IMR-90 (cell line): ENCODE results near the gene TXNDC8. TPM values are rescaled to one million over a fixed set of nuclear protein-coding genes. Genes with fewer than 3 reads are reported as not detected.

Experiments
- ATAC-seq: fragments of 200-7000 bp; cut with Tn5 transposase; 2 replicates; pipeline ENCODE4 v1.9.1; 2020; ENCODE audit warnings: low read depth, mild to moderate bottlenecking, moderate library complexity
- BruUV-seq: library from RNA; stranded (reverse); fragments of 400-500 nt; replicated peaks from 2 replicates; lab custom pipeline; 2021; lab: Mats Ljungman, UMichigan
- CTCF ChIA-PET: fragments of 300-600 bp; formaldehyde crosslinking; extraction: SDS; loops from one replicate; lab custom pipeline; 2021; ENCODE audit warnings: antibody characterized with exemption; lab: Yijun Ruan, JAX
- POLR2A ChIA-PET: fragments of 300-600 bp; sonication (Branson Sonifier 250); formaldehyde crosslinking; loops from one replicate; lab custom pipeline; 2022; ENCODE audit warnings: antibody characterized with exemption; ENCODE audit not compliant: unreplicated experiment; lab: Charles Lee
- DNase-seq: peaks from one replicate; pipeline ENCODE4 v3.0.0; 2013
- H2AFZ ChIP-seq: replicated peaks from 2 replicates; pipeline ENCODE3; 2013; ENCODE audit warnings: low read length, mild to moderate bottlenecking; ENCODE audit not compliant: poor library complexity
- H2AK5ac ChIP-seq: 2 replicates; pipeline ENCODE4 v1.6.1; 2013; ENCODE audit warnings: low read depth, low read length, inconsistent platforms
- H2AK9ac ChIP-seq: replicated peaks from 2 replicates; pipeline ENCODE3; 2013; ENCODE audit warnings: mild to moderate bottlenecking, low read depth, low read length, moderate library complexity; ENCODE audit not compliant: poor library complexity
- H2BK120ac ChIP-seq: 2 replicates; pipeline ENCODE4 v1.6.1; 2013; ENCODE audit warnings: low read depth, low read length, inconsistent platforms
- H2BK15ac ChIP-seq: 3 replicates; pipeline ENCODE4 v1.6.1; 2013; ENCODE audit warnings: low read depth, low read length, inconsistent platforms
- H2BK20ac ChIP-seq: 2 replicates; pipeline ENCODE4 v1.6.1; 2013; ENCODE audit warnings: low read depth, mild to moderate bottlenecking, inconsistent platforms, low read length, moderate library complexity
- H2BK5ac ChIP-seq: 2 replicates; pipeline ENCODE4 v1.6.1; 2013; ENCODE audit warnings: mild to moderate bottlenecking, low read depth, low read length, inconsistent platforms; ENCODE audit not compliant: poor library complexity, severe bottlenecking
- H3K14ac ChIP-seq: replicated peaks from 2 replicates; pipeline ENCODE4 v1.6.1; 2013; ENCODE audit warnings: low read depth, low read length, inconsistent platforms
- H3K18ac ChIP-seq: 2 replicates; pipeline ENCODE4 v1.6.1; 2013; ENCODE audit warnings: low read depth, low read length, control low read depth
- H3K23ac ChIP-seq: 2 replicates; pipeline ENCODE4 v1.6.1; 2013; ENCODE audit warnings: low read depth, low read length, inconsistent platforms
- H3K27ac ChIP-seq: 2 replicates; pipeline ENCODE4 v1.5.1; 2013; ENCODE audit warnings: mild to moderate bottlenecking, control low read depth, low read length; ENCODE audit not compliant: insufficient read depth
- H3K27me3 ChIP-seq: 2 replicates; pipeline ENCODE4 v1.6.1; 2013; ENCODE audit warnings: low read length; ENCODE audit not compliant: control insufficient read depth, insufficient read depth
- H3K36me3 ChIP-seq: 2 replicates; pipeline ENCODE4 v1.6.1; 2013; ENCODE audit warnings: low read length, mixed read lengths; ENCODE audit not compliant: control insufficient read depth, insufficient read depth
- H3K4ac ChIP-seq: 2 replicates; pipeline ENCODE4 v1.6.1; 2013; ENCODE audit warnings: low read depth, low read length, inconsistent platforms
- H3K4me1 ChIP-seq: 2 replicates; pipeline ENCODE4 v1.6.1; 2013; ENCODE audit warnings: low read length, mixed read lengths; ENCODE audit not compliant: control insufficient read depth, insufficient read depth
- H3K4me2 ChIP-seq: 2 replicates; pipeline ENCODE4 v1.6.1; 2013; ENCODE audit warnings: low read depth, mild to moderate bottlenecking, control low read depth, low read length, moderate library complexity
- H3K4me3 ChIP-seq: 2 replicates; pipeline ENCODE4 v1.5.1; 2013; ENCODE audit warnings: low read depth, mild to moderate bottlenecking, control low read depth, low read length, moderate library complexity; ENCODE audit not compliant: insufficient read depth
- H3K56ac ChIP-seq: 2 replicates; pipeline ENCODE4 v1.6.1; 2013; ENCODE audit warnings: low read length, inconsistent platforms; ENCODE audit not compliant: insufficient read depth; ENCODE audit errors: extremely low read depth
- H3K79me1 ChIP-seq, 2 experiments: 2 replicates each; pipeline ENCODE4 v1.6.1; 2013; ENCODE audit warnings: low read length in 2 of 2, inconsistent platforms in 1 of 2, low read depth in 1 of 2
- H3K9ac ChIP-seq: 2 replicates; pipeline ENCODE4 v1.6.1; 2013; ENCODE audit warnings: low read depth, low read length, control low read depth
- H3K9me1 ChIP-seq: 2 replicates; pipeline ENCODE4 v1.6.1; 2013; ENCODE audit warnings: low read length, inconsistent platforms; ENCODE audit not compliant: insufficient read depth
- H3K9me3 ChIP-seq: 2 replicates; pipeline ENCODE4 v1.6.1; 2013; ENCODE audit warnings: low read length; ENCODE audit not compliant: control insufficient read depth, insufficient read depth
- H4K20me1 ChIP-seq: 2 replicates; pipeline ENCODE4 v1.6.1; 2013; ENCODE audit warnings: low read length, inconsistent platforms; ENCODE audit not compliant: insufficient read depth
- H4K5ac ChIP-seq: 2 replicates; pipeline ENCODE4 v1.6.1; 2013; ENCODE audit warnings: mild to moderate bottlenecking, low read depth, low read length, control low read depth
- H4K8ac ChIP-seq, 2 experiments: 2 replicates each; pipeline ENCODE4 v1.6.1; 2013; ENCODE audit warnings: low read depth in 2 of 2, low read length in 2 of 2, control low read depth in 1 of 2, inconsistent platforms in 1 of 2
- H4K91ac ChIP-seq: 2 replicates; pipeline ENCODE4 v1.6.1; 2013; ENCODE audit warnings: low read depth, low read length, inconsistent platforms; ENCODE audit not compliant: insufficient read depth
- MAZ ChIP-seq: IDR thresholded peaks from 2 replicates; pipeline ENCODE4 v1.6.1; 2012; ENCODE audit warnings: low read depth, mild to moderate bottlenecking, low read length, improper control_type of control experiment, moderate library complexity, borderline replicate concordance
- MXI1 ChIP-seq: IDR thresholded peaks from 2 replicates; pipeline ENCODE4 v1.6.1; 2012; ENCODE audit warnings: low read depth, mild to moderate bottlenecking, low read length, moderate library complexity, borderline replicate concordance
- NFE2L2 ChIP-seq: fragments of 150-350 bp; IDR thresholded peaks from 2 replicates; pipeline ENCODE4 v1.6.1; 2016; ENCODE audit warnings: low read depth, mild to moderate bottlenecking, low read length
- RCOR1 ChIP-seq: IDR thresholded peaks from 2 replicates; pipeline ENCODE4 v1.6.1; 2012; ENCODE audit warnings: mild to moderate bottlenecking, low read length, improper control_type of control experiment; ENCODE audit not compliant: insufficient replicate concordance
- WGBS, 2 experiments: methylation state at CpG; one replicate each; pipeline versions ENCODE4 v1.1.5 to v1.1.7; 2013; ENCODE audit warnings: missing lambda C conversion rate in 2 of 2; ENCODE audit not compliant: insufficient read length in 1 of 2; ENCODE audit errors: extremely low coverage in 2 of 2; 5-methylcytosine and 5-hydroxymethylcytosine counted together
- dilution Hi-C: fragments of 300-500 bp; cut with HindIII; formaldehyde crosslinking; loops from one replicate; pipeline ENCODE4 v1.14.3; 2018; ENCODE audit warnings: low sequenced_read_pairs; ENCODE audit not compliant: unreplicated experiment
- in situ Hi-C: fragments of 300-500 bp; cut with MboI; formaldehyde crosslinking; loops from 3 replicates; pipeline ENCODE4 v1.14.3; 2019; ENCODE audit warnings: low sequenced_read_pairs, inconsistent platforms, mixed read lengths
- intact Hi-C: fragments of 100-400 bp; cut with micrococcal nuclease; formaldehyde crosslinking; loops from 2 replicates; pipeline ENCODE4 v1.10.0; 2022
- polyA plus RNA-seq, 3 experiments: library from polyadenylated mRNA; depleted of rRNA; stranded (reverse); fragments of >200 nt; gene quantifications; 2 replicates each; pipeline ENCODE4 v1.2.3, GENCODE V29; 2012; ENCODE audit warnings: low replicate concordance in 1 of 3
- total RNA-seq: library from RNA; depleted of rRNA; stranded (reverse); fragments of >200 nt; gene quantifications from 2 replicates; pipeline ENCODE4 v1.2.3, GENCODE V29; 2012

TXNDC8 gene
- total and polyA plus RNA-seq, 2 of the 4 experiments (the other 2 are of a cell fraction), result not detected

- 23% methylated on average over 3 of the region's 14 CpGs; no CpG with 5 or more reads in 1 of the 2 experiments for WGBS, 2 experiments
- Histone ChIP-seq H2BK120ac (peak overlapping the region; percentile 81), H3K4ac (peak overlapping the region; percentile 95), H3K18ac (peak overlapping the region; percentile 93), H2BK5ac (peak overlapping the region; percentile 94), H3K4me1 (peaks cover 12% of the 10 kb centered on the region), H2BK20ac (peak overlapping the region; percentile 33), H3K56ac (peak overlapping the region; percentile 90), H4K91ac (peak overlapping the region; percentile 98), H3K9ac (peak overlapping the region; percentile 69), H3K27me3 (no peaks in the 10 kb centered on the region), H2AFZ (peak overlapping the region; percentile 100), H3K9me1 (peaks cover 4% of the 10 kb centered on the region; the same call in 1 of the 2 replicates), H2BK15ac (peak overlapping the region; percentile 92), H3K14ac (peak overlapping the region; percentile 94), H3K4me2 (peak overlapping the region; percentile 88), H3K9me3 (no peaks in the 10 kb centered on the region), H3K23ac (peak overlapping the region; percentile 86), H3K4me3 (peak overlapping the region; percentile 71), H4K8ac (peak overlapping the region; percentile 72 to 98), H2AK9ac (peak overlapping the region; percentile 94), H2AK5ac (peak overlapping the region; percentile 92), H3K27ac (peak overlapping the region; percentile 91), H3K79me1 (peaks cover 7 to 42% of the 10 kb centered on the region in 2 experiments; a peak in 2 of 4 replicates), H4K5ac (peak overlapping the region; percentile 89), H4K20me1 (peaks cover 37% of the 10 kb centered on the region), H3K36me3 (no peaks in the 10 kb centered on the region)
- CTCF ChIA-PET, result interaction anchor here (1.0 kb wide), 1 partner anchor 63 kb away, joined by 3 read pairs; no protein-coding TSS in a partner anchor
- POLR2A ChIA-PET, result interaction anchor here (0.8 to 1.0 kb wide), 4 partner anchors 15 to 422 kb away, joined by 3 to 6 read pairs (median 4); no protein-coding TSS in a partner anchor
- dilution Hi-C loops (no loop called here), intact Hi-C loops (loop anchor here (5.0 to 10.0 kb wide), 6 partner anchors 95 to 365 kb away; partner anchors contain the start of gene SVEP1), in situ Hi-C loops (no loop called here)
- TF ChIP-seq NFE2L2 (no peak), RCOR1 (peak; percentile 38), MXI1 (no peak), MAZ (no peak)
- BruUV-seq, result TSS peak; percentile 80
- ATAC-seq (peak; percentile 0; the same call in 1 of the 2 replicates), DNase-seq (peak; percentile 24)
These were observed 80.4 kb downstream of the TXNDC8 start for GRCh38 chr9:110257097-110257841.
